ENCODE data around the gene SELENOV.

SELENOV gene

GRCh38 chr19:39558624-39559117 is 43.7 kb downstream of the SELENOV start:
- DNase-seq (ENCODE audit: low spot score): no peak

- DNase-seq (ENCODE audit: low spot score): no peak
Observed at GRCh38 chr19:39563408-39563807, 48.5 kb downstream of the SELENOV start.

DNA sequence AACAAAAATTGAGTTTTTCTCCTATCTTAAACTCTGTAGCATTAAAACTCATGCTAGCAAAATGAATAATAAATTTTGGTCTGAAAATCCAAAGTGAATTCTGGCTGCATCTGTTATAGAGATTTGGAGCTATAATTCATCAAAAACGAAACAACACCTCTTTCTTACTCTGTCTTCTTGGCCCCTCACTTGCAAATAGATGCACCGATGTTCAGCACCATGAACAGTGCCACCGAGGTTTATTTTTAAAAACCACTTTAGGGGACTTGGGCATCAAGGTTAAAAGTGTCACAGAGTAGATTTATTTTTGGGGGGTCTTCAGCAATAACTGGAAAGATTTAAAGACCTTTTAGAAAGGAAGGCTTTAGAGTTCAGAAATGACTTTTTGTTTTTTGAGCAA is 51.1 kb downstream of the SELENOV start:
- no peak for DNase-seq (ENCODE audit: low spot score)

DNA sequence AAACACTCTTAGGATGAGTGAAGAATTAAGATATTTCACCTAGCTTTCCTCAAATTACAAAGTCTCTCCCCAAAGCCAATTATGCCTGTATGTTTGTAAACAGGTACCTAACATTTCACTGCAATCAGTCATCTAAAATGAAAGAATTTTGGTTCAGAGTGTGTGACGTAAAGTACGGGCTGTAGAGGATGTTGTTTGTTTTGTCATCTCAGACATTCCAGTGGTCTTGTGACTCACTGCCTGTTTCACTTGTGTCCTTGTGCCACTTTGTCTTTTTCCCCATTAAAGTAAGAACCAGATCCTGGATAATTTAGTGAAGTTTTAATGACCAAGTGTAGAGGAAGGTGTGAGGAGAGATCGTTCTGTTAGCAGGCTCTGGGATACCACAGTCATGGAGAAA is 53.7 kb downstream of the SELENOV start:
- no peak for DNase-seq (ENCODE audit: low spot score)

Data from GM03348 (cell line).